ENCODE data around the gene TGFBR1.
"Not testable (repeated sequence)": the region's sequence is repeated elsewhere in the genome, so short reads cannot be mapped to it uniquely, and the experiment has no call there.

TGFBR1 gene

GRCh38 chr9:99075246-99075912, 29.5 kb upstream of the TGFBR1 start:
- in situ Hi-C loops (cut with MboI; ENCODE audit: low sequenced_read_pairs) = no loop called here

- in situ Hi-C loops (cut with MboI; ENCODE audit: low sequenced_read_pairs) = no loop called here
These were observed 28.9 kb upstream of the TGFBR1 start for GRCh38 chr9:99076030-99076429.

GRCh38 chr9:99076483-99077171, 28.3 kb upstream of the TGFBR1 start:
- in situ Hi-C loops (cut with MboI; ENCODE audit: low sequenced_read_pairs) = no loop called here

GRCh38 chr9:99078717-99079116, 26.2 kb upstream of the TGFBR1 start:
- in situ Hi-C loops (cut with MboI; ENCODE audit: low sequenced_read_pairs) = no loop called here

GRCh38 chr9:99079542-99079941, 25.4 kb upstream of the TGFBR1 start:
- in situ Hi-C loops (cut with MboI; ENCODE audit: low sequenced_read_pairs) = no loop called here

- in situ Hi-C loops (cut with MboI; ENCODE audit: low sequenced_read_pairs) = no loop called here
These were observed 21.9 kb upstream of the TGFBR1 start for GRCh38 chr9:99083051-99083450.

- in situ Hi-C loops (cut with MboI; ENCODE audit: low sequenced_read_pairs) = no loop called here
These were observed 18.7 kb upstream of the TGFBR1 start for GRCh38 chr9:99085949-99086948.

- in situ Hi-C loops (cut with MboI; ENCODE audit: low sequenced_read_pairs) = no loop called here
These were observed 17.5 kb upstream of the TGFBR1 start for GRCh38 chr9:99087462-99087861.

GRCh38 chr9:99090336-99091130, 14.4 kb upstream of the TGFBR1 start:
- in situ Hi-C loops (cut with MboI; ENCODE audit: low sequenced_read_pairs) = no loop called here

GRCh38 chr9:99092643-99093491, 12.0 kb upstream of the TGFBR1 start:
- in situ Hi-C loops (cut with MboI; ENCODE audit: low sequenced_read_pairs) = no loop called here

GRCh38 chr9:99093492-99093791, 11.5 kb upstream of the TGFBR1 start:
- in situ Hi-C loops (cut with MboI; ENCODE audit: low sequenced_read_pairs) = no loop called here

- in situ Hi-C loops (cut with MboI; ENCODE audit: low sequenced_read_pairs) = no loop called here
These were observed 9.3 kb upstream of the TGFBR1 start for GRCh38 chr9:99095565-99095964.

GRCh38 chr9:99096409-99096808, 8.5 kb upstream of the TGFBR1 start:
- in situ Hi-C loops (cut with MboI; ENCODE audit: low sequenced_read_pairs) = no loop called here

GRCh38 chr9:99099806-99100585, 4.9 kb upstream of the TGFBR1 start:
- in situ Hi-C loops (cut with MboI; ENCODE audit: low sequenced_read_pairs) = not testable (repeated sequence)

- in situ Hi-C loops (cut with MboI; ENCODE audit: low sequenced_read_pairs) = no loop called here
These were observed 3.6 kb upstream of the TGFBR1 start for GRCh38 chr9:99101271-99101670.

GRCh38 chr9:99101812-99102211, 3.1 kb upstream of the TGFBR1 start:
- in situ Hi-C loops (cut with MboI; ENCODE audit: low sequenced_read_pairs) = no loop called here

- in situ Hi-C loops (cut with MboI; ENCODE audit: low sequenced_read_pairs) = no loop called here
These were observed 1.6 kb upstream of the TGFBR1 start for GRCh38 chr9:99103054-99103895.

- in situ Hi-C loops (cut with MboI; ENCODE audit: low sequenced_read_pairs) = no loop called here
These were observed 933 bp upstream of the TGFBR1 start for GRCh38 chr9:99103901-99104458.

Data from HL-60/S4 treated with phorbol 12-myristate 13-acetate at 8.2 ng/mL for 4 days and 3 days (cell line).